ENCODE measurements around the gene TANGO2. TPM values are rescaled to one million over a fixed set of nuclear protein-coding genes. Genes with fewer than 3 reads are reported as not detected.

TANGO2 gene
- total and polyA plus RNA-seq, 10 of the 15 experiments (the other 5 are each of a cell fraction or from before 2014, with no cell fraction given) = 4.0 to 24.8 (median 20.9) TPM

- CTCF ChIA-PET = no interaction called here
- Histone ChIP-seq H2AFZ (ENCODE audit: control insufficient read depth, low read depth, low read length) (no peak overlapping the region), H4K20me1 (ENCODE audit: control insufficient read depth, insufficient read depth) (no peaks in the 10 kb centered on the region; the same call in 1 of the 2 replicates), H3K9ac (ENCODE audit: control insufficient read depth, insufficient read depth, low read length) (no peak overlapping the region), H3K36me3 (ENCODE audit: control insufficient read depth in 2 of 2, insufficient read depth in 2 of 2, low read length in 1 of 2) (no peaks in the 10 kb centered on the region; a peak in 1 of 4 replicates), H3K9me3 (replicated peaks; ENCODE audit: control insufficient read depth, insufficient read depth, low read length) (no peaks in the 10 kb centered on the region), H3K4me2 (ENCODE audit: control insufficient read depth, insufficient read depth) (no peak overlapping the region), H3K27ac (ENCODE audit: control insufficient read depth, insufficient read depth) (no peak overlapping the region), H3K79me2 (ENCODE audit: control insufficient read depth, insufficient read depth, low read length) (peaks cover 23% of the 10 kb centered on the region), H3K27me3 (replicated peaks in 1 of 2; ENCODE audit: control insufficient read depth in 2 of 2, insufficient read depth in 2 of 2, low read length in 1 of 2) (no peaks in the 10 kb centered on the region), H3K4me3 (no peak overlapping the region), H3K4me1 (ENCODE audit: control insufficient read depth, insufficient read depth, low read length) (peaks cover 13% of the 10 kb centered on the region)
- no peak for ATAC-seq
- in situ Hi-C loops (cut with MboI) = no loop called here
- no peak for DNase-seq (ENCODE audit: low read depth, low spot score)
- TF ChIP-seq TCF12 (IDR thresholded peaks at IDR 0.05; ENCODE audit: low read depth, low read length) = no peak
- no peak for TF ChIP-seq RBBP5 (conservative IDR thresholded peaks at IDR 0.05)
- TF ChIP-seq REST (IDR thresholded peaks at IDR 0.05; ENCODE audit: low read depth, low read length) = no peak
- no peak for TF ChIP-seq SIX5 (IDR thresholded peaks at IDR 0.05; ENCODE audit: low read depth, low read length, severe bottlenecking)
- no peak for TF ChIP-seq SMAD5 (IDR thresholded peaks at IDR 0.05; ENCODE audit: low read depth)
- TF ChIP-seq ZNF217 (IDR thresholded peaks at IDR 0.05) = no peak
- no peak for TF ChIP-seq SP1 (IDR thresholded peaks at IDR 0.05; ENCODE audit: low read depth, low read length)
- TF ChIP-seq, protein P1, sequence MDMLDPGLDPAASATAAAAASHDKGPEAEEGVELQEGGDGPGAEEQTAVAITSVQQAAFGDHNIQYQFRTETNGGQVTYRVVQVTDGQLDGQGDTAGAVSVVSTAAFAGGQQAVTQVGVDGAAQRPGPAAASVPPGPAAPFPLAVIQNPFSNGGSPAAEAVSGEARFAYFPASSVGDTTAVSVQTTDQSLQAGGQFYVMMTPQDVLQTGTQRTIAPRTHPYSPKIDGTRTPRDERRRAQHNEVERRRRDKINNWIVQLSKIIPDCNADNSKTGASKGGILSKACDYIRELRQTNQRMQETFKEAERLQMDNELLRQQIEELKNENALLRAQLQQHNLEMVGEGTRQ (IDR thresholded peaks at IDR 0.05; ENCODE audit: borderline replicate concordance, low read depth, low read length) = no peak
- no peak for TF ChIP-seq SRF (IDR thresholded peaks at IDR 0.05; ENCODE audit: low read depth in 2 of 2, low read length in 2 of 2)
- TF ChIP-seq, protein P2, sequence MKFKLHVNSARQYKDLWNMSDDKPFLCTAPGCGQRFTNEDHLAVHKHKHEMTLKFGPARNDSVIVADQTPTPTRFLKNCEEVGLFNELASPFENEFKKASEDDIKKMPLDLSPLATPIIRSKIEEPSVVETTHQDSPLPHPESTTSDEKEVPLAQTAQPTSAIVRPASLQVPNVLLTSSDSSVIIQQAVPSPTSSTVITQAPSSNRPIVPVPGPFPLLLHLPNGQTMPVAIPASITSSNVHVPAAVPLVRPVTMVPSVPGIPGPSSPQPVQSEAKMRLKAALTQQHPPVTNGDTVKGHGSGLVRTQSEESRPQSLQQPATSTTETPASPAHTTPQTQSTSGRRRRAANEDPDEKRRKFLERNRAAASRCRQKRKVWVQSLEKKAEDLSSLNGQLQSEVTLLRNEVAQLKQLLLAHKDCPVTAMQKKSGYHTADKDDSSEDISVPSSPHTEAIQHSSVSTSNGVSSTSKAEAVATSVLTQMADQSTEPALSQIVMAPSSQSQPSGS (IDR thresholded peaks at IDR 0.05; ENCODE audit: low read length) = no peak
- no peak for TF ChIP-seq IKZF1 (conservative IDR thresholded peaks at IDR 0.05)
- WGBS (ENCODE audit: insufficient coverage, insufficient replicate concordance, low lambda C conversion rate, missing lambda C conversion rate) = 97% methylated on average over 13 of the region's 13 CpGs
- intact Hi-C loops (cut with micrococcal nuclease; ENCODE audit: unreplicated experiment) = loop anchor here (10.0 kb wide), 1 partner anchor 49 kb away; no protein-coding TSS in a partner anchor
- no TSS peak for BruUV-seq (replicated peaks)
- RAD21 ChIA-PET (ENCODE audit: unreplicated experiment) = no interaction called here
- POLR2A ChIA-PET = no interaction called here
- SMC1A ChIA-PET (ENCODE audit: uncharacterized antibody, unreplicated experiment) = interaction anchor here (0.7 kb wide), 1 partner anchor 18 kb away, joined by 3 read pairs; no protein-coding TSS in a partner anchor
- FAIRE-seq = no peak
Measured at GRCh38 chr22:20025401-20026203, 4.7 kb downstream of the TANGO2 start.
